H9 (cell line): Measurements from ENCODE around the gene SCARB2. TPM values are rescaled to one million over a fixed set of nuclear protein-coding genes. Genes with fewer than 3 reads are reported as not detected.
A peak's percentile ranks its signal among the peaks of the same experiment; 100 is the strongest.

ENCODE experiments used
- DNase-seq: peaks from one replicate; pipeline ENCODE4 v3.0.0-alpha.2; 2017
- H2AFZ ChIP-seq: one replicate; pipeline ENCODE4 v1.6.1; 2013; ENCODE audit warnings: mild to moderate bottlenecking, low read length, control low read depth, moderate library complexity
- H2AK5ac ChIP-seq: 2 replicates; pipeline ENCODE4 v1.6.1; 2013; ENCODE audit warnings: low read length, control low read depth, mixed read lengths; ENCODE audit not compliant: insufficient read length
- H2BK120ac ChIP-seq: one replicate; pipeline ENCODE4 v1.6.1; 2013; ENCODE audit warnings: low read depth, mild to moderate bottlenecking, low read length, control low read depth, inconsistent platforms; ENCODE audit not compliant: poor library complexity, severe bottlenecking
- H2BK12ac ChIP-seq: 2 replicates; pipeline ENCODE4 v1.6.1; 2013; ENCODE audit warnings: low read length, control low read depth, mixed read lengths, low read depth; ENCODE audit not compliant: insufficient read length
- H2BK15ac ChIP-seq: 2 replicates; pipeline ENCODE4 v1.6.1; 2013; ENCODE audit warnings: low read depth, low read length, control low read depth
- H2BK20ac ChIP-seq: one replicate; pipeline ENCODE4 v1.6.1; 2013; ENCODE audit warnings: low read depth, mild to moderate bottlenecking, low read length, control low read depth, inconsistent platforms; ENCODE audit not compliant: poor library complexity, severe bottlenecking
- H2BK5ac ChIP-seq: 2 replicates; pipeline ENCODE4 v1.6.1; 2013; ENCODE audit warnings: low read length, control low read depth, mixed read lengths; ENCODE audit not compliant: insufficient read length
- H3K14ac ChIP-seq: 2 replicates; pipeline ENCODE4 v1.6.1; 2013; ENCODE audit warnings: low read length, control low read depth; ENCODE audit not compliant: insufficient read depth
- H3K18ac ChIP-seq: 2 replicates; pipeline ENCODE4 v1.6.1; 2013; ENCODE audit warnings: low read depth, mild to moderate bottlenecking, mixed read lengths, low read length, control low read depth; ENCODE audit not compliant: insufficient read length
- H3K23ac ChIP-seq: 2 replicates; pipeline ENCODE4 v1.6.1; 2013; ENCODE audit warnings: low read length, control low read depth, mixed read lengths, low read depth; ENCODE audit not compliant: insufficient read length
- H3K23me2 ChIP-seq: 2 replicates; pipeline ENCODE4 v1.6.1; 2013; ENCODE audit warnings: low read depth, mild to moderate bottlenecking, mixed read lengths, low read length, control low read depth; ENCODE audit not compliant: insufficient read length, poor library complexity, severe bottlenecking
- H3K27ac ChIP-seq: 2 replicates; pipeline ENCODE4 v1.5.1; 2013; ENCODE audit warnings: low read length, control low read depth, mixed read lengths, low read depth; ENCODE audit not compliant: insufficient read length
- H3K27me3 ChIP-seq: 2 replicates; pipeline ENCODE4 v1.6.1; 2013; ENCODE audit warnings: low read length, control low read depth, inconsistent platforms; ENCODE audit not compliant: insufficient read depth
- H3K4ac ChIP-seq: 2 replicates; pipeline ENCODE4 v1.6.1; 2013; ENCODE audit warnings: low read depth, mild to moderate bottlenecking, control low read depth, inconsistent platforms, low read length, moderate library complexity
- H3K4me1 ChIP-seq: 2 replicates; pipeline ENCODE4 v1.6.1; 2013; ENCODE audit warnings: low read length, control low read depth, inconsistent platforms; ENCODE audit not compliant: insufficient read depth
- H3K4me2 ChIP-seq: 2 replicates; pipeline ENCODE4 v1.6.1; 2013; ENCODE audit warnings: low read length, control low read depth, mixed read lengths; ENCODE audit not compliant: insufficient read length, insufficient read depth
- H3K56ac ChIP-seq: 2 replicates; pipeline ENCODE4 v1.6.1; 2013; ENCODE audit warnings: low read depth, mild to moderate bottlenecking, mixed read lengths, low read length, control low read depth; ENCODE audit not compliant: insufficient read length
- H3K79me1 ChIP-seq: 2 replicates; pipeline ENCODE4 v1.6.1; 2013; ENCODE audit warnings: low read depth, mild to moderate bottlenecking, moderate library complexity, low read length, control low read depth, inconsistent platforms; ENCODE audit not compliant: insufficient read depth, poor library complexity, severe bottlenecking
- H3K79me2 ChIP-seq: 2 replicates; pipeline ENCODE4 v1.6.1; 2013; ENCODE audit warnings: low read length, control low read depth, inconsistent platforms; ENCODE audit not compliant: insufficient read depth
- H3K9ac ChIP-seq: 2 replicates; pipeline ENCODE4 v1.6.1; 2013; ENCODE audit warnings: low read length, control low read depth, mixed read lengths; ENCODE audit not compliant: insufficient read length; ENCODE audit errors: extremely low read depth
- H3K9me3 ChIP-seq: one replicate; pipeline ENCODE4 v1.6.1; 2013; ENCODE audit warnings: low read depth, low read length, inconsistent platforms; ENCODE audit not compliant: control insufficient read depth
- H3T11ph ChIP-seq: one replicate; pipeline ENCODE4 v1.6.1; 2013; ENCODE audit warnings: mild to moderate bottlenecking, low read length, control low read depth, inconsistent platforms
- H4K20me1 ChIP-seq: one replicate; pipeline ENCODE4 v1.6.1; 2013; ENCODE audit not compliant: control insufficient read depth, insufficient read length, insufficient read depth
- H4K5ac ChIP-seq: 2 replicates; pipeline ENCODE4 v1.6.1; 2013; ENCODE audit warnings: low read depth, mild to moderate bottlenecking, mixed read lengths, low read length, control low read depth; ENCODE audit not compliant: insufficient read length
- H4K8ac ChIP-seq: replicated peaks from 2 replicates; pipeline ENCODE4 v1.6.1; 2013; ENCODE audit warnings: low read length, control low read depth, mixed read lengths, low read depth; ENCODE audit not compliant: insufficient read length
- H4K91ac ChIP-seq: 2 replicates; pipeline ENCODE4 v1.6.1; 2013; ENCODE audit warnings: low read depth, mild to moderate bottlenecking, moderate library complexity, mixed read lengths, low read length, control low read depth; ENCODE audit not compliant: insufficient read length
- H3K27ac Mint-ChIP-seq, 3 experiments: 2 replicates in 2 of 3; 3 replicates in 1 of 3; pipeline ENCODE4 v1.8.0; 2020 to 2021; ENCODE audit warnings: mixed read lengths in 3 of 3, mild to moderate bottlenecking in 1 of 3, moderate library complexity in 1 of 3
- H3K27me3 Mint-ChIP-seq: 2 replicates; pipeline ENCODE4 v1.8.0; 2021; ENCODE audit warnings: low read depth, mild to moderate bottlenecking, moderate library complexity, mixed read lengths
- H3K36me3 Mint-ChIP-seq, 3 experiments: 2 replicates in 2 of 3; 3 replicates in 1 of 3; pipeline ENCODE4 v1.8.0; 2020 to 2021; ENCODE audit warnings: low read depth in 3 of 3, mixed read lengths in 3 of 3; ENCODE audit not compliant: insufficient read depth in 1 of 3
- H3K4me1 Mint-ChIP-seq, 2 experiments: 2 replicates each; pipeline ENCODE4 v1.8.0; 2020; ENCODE audit warnings: mixed read lengths in 2 of 2
- H3K4me3 Mint-ChIP-seq, 2 experiments: 2 replicates in 1 of 2; 3 replicates in 1 of 2; pipeline ENCODE4 v1.8.0; 2020 to 2021; ENCODE audit warnings: mild to moderate bottlenecking in 2 of 2, mixed read lengths in 2 of 2, moderate library complexity in 1 of 2
- H3K9me3 Mint-ChIP-seq, 2 experiments: 2 replicates in 1 of 2; 3 replicates in 1 of 2; pipeline ENCODE4 v1.8.0; 2020; ENCODE audit warnings: mild to moderate bottlenecking in 2 of 2, mixed read lengths in 2 of 2, moderate library complexity in 1 of 2
- CTCF ChIP-seq: fragments of 200-600 bp; sonication (generic); conservative IDR thresholded peaks from 3 replicates; pipeline ENCODE4 v1.8.0; 2021; ENCODE audit warnings: antibody characterized with exemption, mild to moderate bottlenecking
- WGBS: extraction: QIAGEN DNeasy Blood & Tissue Kit; methylation state at CpG from one replicate; pipeline ENCODE4 v1.1.7; 2013; ENCODE audit warnings: missing lambda C conversion rate, low lambda C conversion rate, mixed read lengths; ENCODE audit not compliant: insufficient read length; ENCODE audit errors: extremely low coverage; 5-methylcytosine and 5-hydroxymethylcytosine counted together
- total RNA-seq: library from RNA; stranded (reverse); gene quantifications from 2 replicates; pipeline ENCODE4 v1.2.1, GENCODE V29; 2021

Gene SCARB2
- total RNA-seq, 1 experiment from 2014 or later: 36.4 TPM

- no peak overlapping the region for H3K23ac ChIP-seq
- no peak overlapping the region for H3K4ac ChIP-seq
- Mint-ChIP-seq H3K4me1 (peaks cover 51% of the 10 kb centered on the region in 2 experiments), H3K27me3 (peaks cover 15% of the 10 kb centered on the region), H3K36me3 (no peaks in the 10 kb centered on the region; a peak in 1 of 7 replicates), H3K9me3 (no peaks in the 10 kb centered on the region), H3K27ac (peak overlapping the region; percentile 63 to 97 (median 71); a peak in 3 of 7 replicates), H3K4me3 (peak overlapping the region; percentile 91 to 92)
- H2AFZ ChIP-seq: no peak overlapping the region
- peak overlapping the region; percentile 88 for H3K4me2 ChIP-seq
- no peak overlapping the region for H2BK120ac ChIP-seq
- no peaks in the 10 kb centered on the region for H4K20me1 ChIP-seq
- H3K14ac ChIP-seq: peak overlapping the region; percentile 72
- H3K27me3 ChIP-seq: no peaks in the 10 kb centered on the region
- no peak overlapping the region for H4K5ac ChIP-seq
- no peak for DNase-seq
- H3K56ac ChIP-seq: no peak overlapping the region
- WGBS: no CpG with 5 or more reads among the region's 14 CpGs
- no peak overlapping the region for H4K91ac ChIP-seq
- H2BK12ac ChIP-seq: no peak overlapping the region
- H3K79me1 ChIP-seq: no peaks in the 10 kb centered on the region
- H3K9me3 ChIP-seq: no peaks in the 10 kb centered on the region
- peaks cover 7% of the 10 kb centered on the region; the same call in 1 of the 2 replicates for H3K4me1 ChIP-seq
- no peak overlapping the region for H3K27ac ChIP-seq
- TF ChIP-seq CTCF: no peak
- no peak overlapping the region for H3T11ph ChIP-seq
- H2BK20ac ChIP-seq: no peak overlapping the region
- H3K18ac ChIP-seq: peak overlapping the region; percentile 73
- peaks cover 10% of the 10 kb centered on the region for H3K23me2 ChIP-seq
- no peak overlapping the region for H2BK5ac ChIP-seq
- H2BK15ac ChIP-seq: no peak overlapping the region
- no peak overlapping the region for H4K8ac ChIP-seq
- peak overlapping the region; percentile 71 for H3K9ac ChIP-seq
- H2AK5ac ChIP-seq: no peak overlapping the region
- no peaks in the 10 kb centered on the region; the same call in 1 of the 2 replicates for H3K79me2 ChIP-seq
Measured at GRCh38 chr4:76212851-76213414, 691 bp downstream of the SCARB2 start.
